GM18858 (cell line): ENCODE data around the gene INPP5K.
"Not testable (repeated sequence)": the region's sequence is repeated elsewhere in the genome, so short reads cannot be mapped to it uniquely, and the experiment has no call there.

ENCODE experiments used
- ATAC-seq: cut with Tn5 transposase; IDR thresholded peaks from one replicate; pipeline ENCODE4 v1.9.1; 2021; ENCODE audit not compliant: unreplicated experiment

Gene INPP5K

DNA sequence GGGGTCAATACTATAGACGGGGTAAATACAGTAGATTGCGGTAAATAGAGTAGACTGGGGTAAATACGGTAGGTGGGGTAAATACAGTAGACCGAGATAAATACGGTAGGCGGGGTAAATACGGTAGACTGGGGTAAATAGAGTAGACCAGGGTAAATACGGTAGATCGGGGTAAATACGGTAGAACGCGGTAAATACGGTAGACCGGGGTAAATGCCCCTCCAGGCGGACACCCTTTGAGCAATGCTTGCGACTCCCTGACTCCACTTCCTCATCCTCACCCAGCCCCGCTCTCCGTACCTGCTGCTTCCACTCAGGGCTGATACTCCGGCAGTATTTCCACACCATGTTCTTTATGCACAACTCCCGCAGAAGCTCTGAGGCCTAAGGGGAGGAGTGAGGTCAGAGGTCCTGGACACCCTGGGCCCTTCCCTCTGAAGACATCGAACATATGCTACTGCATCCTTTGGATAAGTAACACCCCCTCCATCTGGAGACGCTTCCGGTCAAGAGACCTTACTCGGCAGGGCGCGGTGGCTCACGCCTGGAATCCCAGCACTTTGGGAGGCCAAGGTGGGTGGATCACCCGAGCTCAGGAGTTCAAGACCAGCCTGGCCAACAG lies 47.1 kb downstream of the INPP5K start:
- no peak for ATAC-seq

DNA sequence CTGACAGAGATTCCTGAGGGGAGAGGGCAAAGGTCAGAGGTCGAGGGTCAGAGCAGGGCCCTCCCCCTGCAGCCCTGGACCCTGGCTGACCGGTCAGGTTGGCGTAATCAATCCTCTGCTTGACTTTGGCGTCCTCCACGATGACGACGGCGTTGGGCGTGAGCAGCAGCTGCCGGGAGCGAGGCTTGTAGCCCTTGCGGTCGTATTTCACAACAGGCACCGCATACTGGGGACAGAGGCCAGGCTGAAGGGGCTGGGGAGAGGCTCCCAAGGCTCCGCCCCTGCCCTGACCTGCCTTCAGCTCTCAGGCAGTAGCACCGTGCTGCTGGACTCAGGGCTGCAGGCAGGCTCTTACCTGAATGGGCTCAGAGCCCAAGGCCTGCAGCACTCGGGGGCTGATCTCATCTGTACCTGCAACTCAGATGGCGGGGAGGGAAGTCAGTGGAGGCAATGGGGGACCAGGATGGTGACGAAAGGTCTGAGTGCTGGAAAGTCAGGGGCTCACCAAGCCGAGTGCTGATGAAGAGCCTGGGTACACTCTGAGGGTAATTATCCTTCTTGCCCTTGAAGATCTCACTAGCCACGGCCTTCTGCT lies 48.4 kb downstream of the INPP5K start:
- ATAC-seq, result no peak

DNA sequence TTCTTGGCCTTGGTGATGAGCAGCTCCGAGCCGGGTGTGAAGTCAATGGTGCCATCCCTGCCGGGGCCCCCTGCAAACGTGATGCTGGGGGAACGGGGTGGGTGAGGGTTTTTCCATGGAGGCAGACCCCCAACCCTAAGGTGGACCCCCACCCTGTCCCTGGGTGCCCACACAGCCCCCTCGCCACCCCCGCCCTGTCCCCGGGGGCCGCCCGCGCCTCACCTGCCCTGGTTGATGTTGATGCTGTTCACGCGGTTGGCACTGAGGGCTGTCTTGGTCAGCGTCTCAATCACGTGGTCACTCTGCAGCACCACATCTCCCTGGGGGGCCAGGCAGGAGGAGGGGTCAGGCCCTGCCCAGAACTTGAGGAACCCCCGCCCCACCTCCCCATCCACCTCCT lies 49.2 kb downstream of the INPP5K start:
- no peak for ATAC-seq

DNA sequence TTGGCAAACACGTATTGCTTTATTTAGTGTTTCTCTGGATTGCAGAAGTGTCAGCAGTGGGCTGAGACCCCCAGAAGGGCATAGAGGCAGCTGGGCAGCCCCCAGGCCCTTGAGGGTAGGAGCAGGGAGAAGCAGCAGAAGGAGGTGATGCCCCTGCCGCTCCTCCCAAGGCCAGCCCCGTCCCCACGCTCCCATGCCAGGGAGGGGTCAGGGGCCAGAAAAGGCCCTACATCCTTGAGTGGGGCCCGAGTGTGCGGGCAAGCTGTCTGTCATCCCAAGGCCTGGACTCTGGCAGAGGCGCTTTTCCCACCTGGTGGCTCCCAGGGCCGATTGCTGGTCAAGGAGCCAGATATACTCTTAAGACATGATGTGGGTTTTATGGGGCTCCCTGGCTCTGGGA lies 52.2 kb downstream of the INPP5K start:
- no peak for ATAC-seq

DNA sequence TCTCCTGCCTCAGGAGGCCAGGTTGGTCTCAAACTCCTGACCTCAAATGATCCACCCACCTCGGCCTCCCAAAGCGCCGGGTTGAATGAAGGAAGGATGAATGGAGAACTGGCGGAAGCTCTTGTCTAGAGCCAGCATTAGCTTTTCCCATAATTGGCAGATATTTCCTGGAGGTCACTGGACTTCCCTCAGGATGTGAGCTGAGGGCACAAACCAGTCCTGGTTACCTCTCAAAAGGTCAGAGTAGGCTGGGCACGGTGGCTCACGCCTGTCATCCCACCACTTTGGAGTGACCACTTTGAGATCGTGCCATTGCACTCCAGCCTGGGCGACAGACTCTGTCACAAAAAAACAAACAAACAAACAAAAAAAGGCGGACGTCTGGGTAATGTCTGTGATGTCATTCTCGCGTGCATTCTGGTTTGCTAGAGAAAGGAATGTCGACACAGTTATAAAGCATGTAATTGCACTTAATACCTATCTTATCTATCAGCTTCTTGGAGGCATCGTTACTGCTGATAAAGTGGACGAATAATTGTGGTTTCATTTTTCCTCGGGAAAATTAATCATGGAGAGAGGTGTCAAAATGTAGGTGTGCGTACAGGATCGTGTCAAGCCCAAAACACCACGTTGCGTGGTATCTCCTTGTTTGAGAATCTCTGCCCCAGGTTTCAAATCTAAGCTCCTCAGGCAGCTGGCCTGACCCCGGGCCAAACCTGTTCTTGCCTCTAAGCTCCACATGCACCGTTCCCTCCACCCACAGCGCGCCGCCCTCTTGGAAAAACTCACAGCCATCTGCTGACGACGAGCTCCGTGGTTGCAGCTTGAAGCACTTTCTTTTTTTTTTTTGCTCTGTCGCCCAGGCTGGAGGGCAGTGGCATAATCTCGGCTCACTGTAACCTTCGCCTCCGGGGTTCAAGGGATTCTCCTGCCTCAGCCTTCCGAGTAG lies 54.0 kb downstream of the INPP5K start:
- no peak for ATAC-seq

DNA sequence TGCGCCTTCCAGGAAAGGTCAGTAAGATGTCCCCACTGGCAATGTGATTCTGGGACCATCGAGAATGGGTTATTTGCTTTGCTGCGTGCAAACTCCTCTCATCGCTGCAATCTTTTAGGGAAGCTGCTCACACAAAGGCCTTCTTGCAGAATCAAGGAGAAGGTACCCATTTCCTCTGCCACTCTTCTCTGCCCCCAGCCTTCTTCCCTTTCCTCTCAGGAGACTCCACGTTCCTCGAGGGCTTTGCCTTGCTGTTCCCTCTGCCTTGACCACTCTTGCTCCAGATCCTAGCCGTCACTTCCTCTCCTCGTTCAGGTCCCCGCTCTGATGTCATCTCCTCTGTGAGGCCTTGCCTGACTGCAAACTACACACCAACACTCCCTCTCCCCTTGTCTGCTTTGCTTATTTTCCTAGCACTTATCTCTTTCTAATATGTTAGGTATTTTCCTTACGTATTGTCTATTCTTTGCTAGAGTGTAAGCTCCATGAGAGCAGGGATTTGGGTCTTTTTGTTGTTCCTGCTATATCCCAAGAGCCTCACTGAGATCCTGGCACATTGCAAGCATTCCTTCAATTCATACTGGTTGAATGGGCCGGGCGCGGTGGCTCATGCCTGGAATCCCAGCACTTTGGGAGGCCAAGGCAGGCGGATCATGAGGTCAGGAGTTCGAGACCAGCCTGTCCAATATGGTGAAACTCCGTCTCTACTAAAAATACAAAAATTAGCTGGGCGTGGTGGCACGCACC lies 55.0 kb downstream of the INPP5K start:
- ATAC-seq, result no peak

DNA sequence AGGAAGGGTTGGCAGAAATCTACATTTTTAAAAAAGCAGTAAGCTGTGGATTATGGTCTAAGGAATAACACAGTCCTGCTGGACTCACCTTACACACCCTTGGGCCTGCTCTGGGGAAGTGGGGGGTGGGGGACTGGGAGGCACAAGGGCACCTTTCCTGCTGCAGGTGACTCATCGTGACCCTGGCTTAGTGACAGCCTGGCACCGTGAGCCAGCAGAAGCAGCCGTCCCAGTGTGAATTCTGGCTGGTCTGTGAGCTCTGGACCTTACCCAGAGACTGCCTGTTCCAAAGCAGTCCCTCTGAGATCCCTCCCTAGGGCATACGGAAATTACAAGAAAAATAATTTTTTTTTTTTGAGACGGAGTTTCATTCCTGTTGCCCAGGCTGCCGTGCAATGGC lies 56.2 kb downstream of the INPP5K start:
- ATAC-seq, result no peak

DNA sequence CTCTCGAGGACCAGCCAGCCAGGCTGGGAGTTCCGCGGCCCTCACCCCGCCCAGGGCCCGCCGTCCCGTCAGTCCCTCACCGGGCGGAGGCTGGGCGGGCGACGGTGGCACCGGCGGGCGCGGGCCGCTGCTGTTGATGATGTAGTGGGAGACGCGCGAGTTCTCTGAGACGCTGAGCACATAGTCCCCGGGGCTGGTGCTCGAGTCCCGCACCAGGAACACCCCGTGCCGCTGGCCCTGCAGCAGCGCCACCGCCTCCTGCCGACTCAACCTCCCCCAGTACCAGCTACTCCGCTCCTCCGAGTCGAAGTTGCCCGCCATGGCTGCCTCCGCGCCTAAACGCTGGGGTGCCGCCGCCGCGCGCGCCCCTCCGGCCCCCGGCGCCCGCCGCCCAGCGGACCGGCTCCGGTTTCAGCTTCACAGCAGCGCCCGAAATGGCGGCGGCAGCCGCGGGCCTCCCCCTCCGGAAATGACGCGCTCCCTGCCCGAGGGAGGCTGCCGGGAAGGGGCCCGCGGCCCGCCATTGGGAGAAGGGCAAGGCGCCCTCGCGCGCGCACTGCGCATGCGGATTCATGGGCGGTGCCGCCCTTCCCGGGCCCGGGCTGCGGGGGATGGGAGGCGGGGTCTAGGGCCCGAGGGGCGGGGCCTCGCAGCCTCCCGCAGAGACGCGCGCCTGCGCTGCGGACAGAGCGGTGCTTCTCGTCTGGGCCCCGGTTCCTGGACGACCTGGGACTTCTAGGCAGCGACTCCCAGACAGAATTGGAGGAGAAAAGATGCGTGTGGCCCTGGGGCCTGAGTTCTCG lies 60.4 kb downstream of the INPP5K start, which contains the start of gene CRK:
Gene CRK (minus strand): TSS at position 436 of the 803 bp plus-strand sequence. CDS start 115 bp downstream, at position 321.
- ATAC-seq, result peak; percentile 85

DNA sequence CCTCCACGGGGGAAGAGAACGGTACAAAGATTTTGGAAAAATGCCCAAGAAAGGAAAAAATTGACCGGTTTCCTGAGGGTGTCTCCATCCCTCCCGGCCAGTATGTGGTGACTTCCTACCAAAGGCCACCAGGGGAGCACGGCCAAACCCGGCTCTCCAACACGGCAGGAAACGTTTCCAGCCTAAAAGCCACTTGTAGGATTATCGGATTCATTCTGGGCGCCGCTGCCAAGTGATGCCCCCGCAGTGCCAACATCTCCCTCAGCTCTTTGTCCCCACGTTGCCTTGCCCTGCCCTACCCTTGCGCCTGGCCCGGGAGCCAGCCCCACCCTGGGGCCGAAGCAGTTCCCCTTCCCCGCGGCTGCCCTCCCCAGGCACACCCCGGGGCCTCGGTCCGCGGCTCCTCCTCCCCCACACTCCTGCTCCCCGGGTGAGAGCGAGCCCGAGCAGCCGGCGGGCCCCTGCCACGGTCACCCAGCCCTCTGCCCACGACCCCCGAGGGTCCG lies 61.1 kb downstream of the INPP5K start:
- ATAC-seq, result peak; percentile 9

DNA sequence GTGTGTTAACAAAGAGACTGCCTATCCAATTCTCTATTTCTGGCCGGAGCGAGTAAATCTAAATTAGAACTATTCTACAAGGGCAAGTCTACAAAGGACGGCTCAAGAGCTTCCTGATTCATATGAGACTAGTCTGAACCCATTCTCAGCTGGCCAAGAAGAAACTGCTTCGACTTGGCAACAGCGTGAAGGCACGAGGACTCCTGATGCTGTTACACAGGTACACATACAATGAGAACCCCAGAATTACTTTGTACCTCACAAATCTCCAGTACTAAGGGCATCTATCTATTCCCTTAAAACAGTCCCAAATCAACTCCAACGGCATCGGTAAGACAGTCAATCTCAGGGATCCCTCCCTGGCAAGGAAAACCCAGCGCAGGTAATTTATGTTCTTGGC lies 61.9 kb downstream of the INPP5K start:
- ATAC-seq, result no peak

DNA sequence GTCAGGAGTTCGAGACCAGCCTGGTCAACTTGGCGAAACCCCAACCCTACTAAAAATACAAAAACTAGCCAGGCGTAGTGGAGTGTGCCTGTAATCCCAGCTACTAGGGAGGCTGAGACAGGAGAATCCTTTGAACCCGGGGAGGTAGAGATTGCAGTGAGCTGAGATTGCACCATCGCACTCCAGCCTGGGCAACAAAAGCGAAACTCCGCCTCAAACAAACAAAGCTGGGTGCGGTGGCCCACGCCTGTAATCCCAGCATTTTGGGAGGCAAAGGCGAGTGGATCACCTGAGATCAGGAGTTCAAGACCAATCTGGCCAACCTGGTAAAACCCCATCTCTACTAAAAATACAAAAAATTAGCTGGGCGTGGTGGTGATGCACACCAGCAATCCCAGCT lies 62.7 kb downstream of the INPP5K start:
- not testable (repeated sequence) for ATAC-seq

DNA sequence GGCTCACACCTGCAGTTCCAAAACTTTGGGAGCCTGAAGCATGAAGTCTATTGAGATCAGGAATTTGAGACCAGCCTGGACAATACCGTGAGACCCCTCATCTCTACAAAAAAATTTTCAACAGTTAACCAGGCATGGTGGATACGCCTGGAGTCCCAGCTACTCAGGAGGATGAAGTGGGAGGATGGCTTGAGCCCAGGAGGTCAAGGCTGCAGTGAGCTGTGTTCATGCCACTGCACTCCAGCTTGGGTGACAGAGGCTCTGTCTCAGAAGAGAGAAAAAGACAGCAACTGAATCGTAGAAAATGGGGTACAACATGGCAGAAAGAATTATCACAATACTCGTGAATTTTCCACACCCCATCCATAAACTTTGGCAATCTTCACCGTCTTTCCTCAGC lies 63.6 kb downstream of the INPP5K start:
- no peak for ATAC-seq

DNA sequence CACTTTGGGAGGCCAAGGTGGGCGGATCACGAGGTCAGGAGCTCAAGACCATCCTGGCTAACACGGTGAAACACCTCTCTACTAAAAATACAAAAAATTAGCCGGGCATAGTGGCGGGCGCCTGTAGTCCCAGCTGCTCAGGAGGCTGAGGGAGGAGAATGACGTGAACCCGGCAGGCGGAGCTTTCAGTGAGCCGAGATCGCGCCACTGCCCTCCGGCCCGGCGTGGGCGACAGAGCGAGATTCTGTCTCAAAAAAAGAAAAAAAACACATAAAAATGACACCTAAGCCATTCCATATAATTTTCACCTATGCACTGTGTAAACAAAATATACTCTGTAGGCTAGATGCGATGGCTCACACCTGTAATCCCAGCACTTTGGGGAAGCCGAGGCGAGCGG lies 66.2 kb downstream of the INPP5K start:
- ATAC-seq, result not testable (repeated sequence)

DNA sequence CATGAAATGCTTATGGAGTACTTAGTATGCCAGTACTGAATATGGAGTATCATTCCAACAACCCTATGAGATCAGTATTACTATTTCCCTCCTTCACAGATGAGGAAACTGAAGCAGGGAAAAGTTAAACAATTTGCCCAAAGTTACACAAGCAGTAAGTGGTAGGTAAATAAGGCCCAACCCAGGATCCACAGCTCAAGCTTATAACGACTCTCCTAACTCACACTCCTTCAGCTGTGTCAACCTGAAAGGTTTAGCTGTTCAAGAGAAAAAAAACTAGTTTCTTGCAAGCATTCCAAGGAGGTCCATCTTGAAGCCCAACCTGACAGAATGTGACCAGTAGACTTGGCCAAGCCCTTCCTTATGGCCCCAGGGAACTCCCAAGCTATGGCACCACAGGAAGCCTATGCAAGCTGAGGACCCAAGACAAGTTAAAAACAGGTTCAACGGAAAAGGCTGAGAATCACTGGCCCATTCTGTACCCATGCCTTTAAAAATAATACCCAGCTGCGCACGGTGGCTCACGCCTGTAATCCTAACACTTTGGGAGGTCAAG lies 66.9 kb downstream of the INPP5K start:
- no peak for ATAC-seq

DNA sequence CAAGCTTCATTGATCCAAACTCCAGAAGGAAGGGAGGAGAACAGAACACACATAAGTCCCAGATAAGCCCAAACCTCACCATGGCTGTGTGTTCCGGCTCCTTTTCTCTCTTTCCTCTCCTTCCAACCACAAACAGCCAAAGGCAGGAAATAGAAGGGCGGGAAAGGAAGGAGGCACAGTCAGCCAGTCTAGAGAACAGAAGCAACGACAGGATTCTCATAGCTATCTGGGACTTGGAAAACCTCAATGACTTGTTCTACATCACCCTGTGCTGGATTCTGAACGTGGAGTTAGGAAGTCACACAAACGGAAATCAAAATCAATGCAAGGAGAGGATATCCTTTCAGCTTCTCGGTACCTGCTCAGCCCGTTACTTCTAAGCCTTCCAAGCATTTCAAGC lies 69.4 kb downstream of the INPP5K start:
- no peak for ATAC-seq

DNA sequence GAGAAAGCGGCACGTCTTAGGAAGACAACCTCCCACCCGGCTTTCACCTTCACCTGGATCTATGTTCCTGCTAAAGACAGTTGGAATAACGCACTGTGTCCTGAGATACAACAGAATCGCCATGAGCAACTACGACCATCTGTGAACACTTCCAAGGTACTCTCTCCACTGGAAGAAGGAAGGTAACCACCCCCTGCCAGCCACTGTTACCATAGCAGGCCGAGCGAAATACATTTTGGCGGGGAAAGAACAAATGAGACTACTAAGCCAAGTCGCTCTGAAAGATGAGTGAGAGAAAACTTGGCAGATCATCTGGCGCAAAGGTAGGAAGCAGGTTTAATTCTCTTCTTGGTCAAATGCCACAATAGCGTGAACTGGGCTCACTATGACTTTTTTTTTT lies 70.2 kb downstream of the INPP5K start:
- ATAC-seq, result no peak

DNA sequence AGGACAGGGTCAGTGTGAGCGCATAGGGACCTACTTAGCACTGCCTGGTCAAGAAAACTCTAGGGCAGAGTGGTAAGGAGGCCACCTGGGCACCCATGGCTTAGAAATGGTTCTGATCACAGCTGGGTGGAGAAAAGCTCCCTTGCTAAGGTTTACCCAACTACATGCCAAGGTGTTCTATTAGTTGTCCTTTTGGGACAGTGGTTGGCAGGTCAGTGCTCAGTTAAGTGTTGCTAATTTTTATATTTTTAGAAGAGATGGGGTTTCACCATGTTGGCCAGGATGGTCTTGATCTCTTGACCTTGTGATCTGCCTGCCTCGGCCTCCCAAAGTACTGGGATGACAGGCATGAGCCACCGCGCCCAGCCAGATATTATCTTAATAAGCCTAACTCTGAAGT lies 70.7 kb downstream of the INPP5K start:
- ATAC-seq, result not testable (repeated sequence)
